Measurements from ENCODE around the gene LRP2BP. TPM values are rescaled to one million over a fixed set of nuclear protein-coding genes. Genes with fewer than 3 reads are reported as not detected.

The LRP2BP gene
- total and polyA plus RNA-seq, 5 experiments from 2014 or later = 0.16 to 1.4 (median 0.24) TPM

DNA sequence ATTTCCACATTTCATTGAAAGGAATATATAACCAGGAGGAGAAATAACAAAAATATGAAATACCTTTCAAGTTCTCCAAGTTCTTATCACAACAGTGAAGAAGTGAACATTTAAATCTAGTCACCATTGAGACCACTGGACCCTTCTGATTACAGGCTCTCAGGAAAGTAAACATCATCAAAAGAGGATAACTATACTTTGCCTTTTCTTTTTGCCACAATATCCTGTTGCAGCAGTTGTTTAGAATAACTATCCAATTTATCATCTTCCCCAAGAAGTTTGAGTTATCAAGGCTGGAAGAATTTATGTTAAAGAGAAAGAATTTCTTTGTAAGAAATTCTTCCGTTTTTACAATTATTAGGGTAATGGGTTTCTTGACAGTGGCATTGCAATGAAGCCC lies 3.6 kb downstream of the LRP2BP start:
- H3K27ac Mint-ChIP-seq = peak overlapping the region in 3 of 10 donors; percentile 0 to 15 (median 0)
- H3K27me3 Mint-ChIP-seq = no peaks in the 10 kb centered on the region
- no peak for ATAC-seq
- DNase-seq = no peak
- H3K36me3 Mint-ChIP-seq = no peaks in the 10 kb centered on the region
- no peak overlapping the region for H3K4me3 Mint-ChIP-seq
- no peaks in the 10 kb centered on the region for H3K9me3 Mint-ChIP-seq
- POLR2A ChIA-PET = no interaction called here
- peaks cover 10 to 23% (median 20%) of the 10 kb centered on the region in 4 donors for H3K4me1 Mint-ChIP-seq

DNA sequence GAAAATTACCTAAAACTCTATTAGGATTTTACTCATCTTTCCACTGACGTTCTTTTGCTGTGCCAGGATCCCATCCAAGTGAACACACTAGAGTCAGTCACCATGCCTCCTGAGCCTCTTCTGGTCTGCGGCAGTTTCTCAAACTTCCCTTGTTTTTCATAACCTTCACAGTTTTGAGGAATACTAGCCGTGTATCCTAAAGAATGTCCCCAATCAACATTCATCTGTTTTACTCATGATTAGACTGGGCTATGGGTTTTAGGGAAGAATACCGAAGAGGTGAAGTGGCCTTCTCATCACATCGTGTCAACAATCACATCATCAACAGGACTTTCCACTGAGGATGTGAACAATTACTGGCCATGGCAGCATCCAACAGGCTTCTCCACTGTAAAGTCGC lies 4.8 kb downstream of the LRP2BP start:
- no peaks in the 10 kb centered on the region for H3K36me3 Mint-ChIP-seq
- DNase-seq (no peak), ATAC-seq (no peak)
- H3K4me1 Mint-ChIP-seq = peaks cover 8 to 18% (median 16%) of the 10 kb centered on the region in 4 donors
- POLR2A ChIA-PET = no interaction called here
- H3K27ac Mint-ChIP-seq = no peak overlapping the region
- peaks cover 0 to 1% (median 0%) of the 10 kb centered on the region in 9 donors for H3K9me3 Mint-ChIP-seq
- H3K27me3 Mint-ChIP-seq = peaks cover 0 to 2% (median under 1%) of the 10 kb centered on the region in 5 donors
- no peak overlapping the region for H3K4me3 Mint-ChIP-seq

GRCh38 chr4:185387957-185388356 lies 7.8 kb downstream of the LRP2BP start:
- H3K36me3 Mint-ChIP-seq = peaks cover 0 to 5% (median 1%) of the 10 kb centered on the region in 3 donors
- H3K27ac Mint-ChIP-seq = no peak overlapping the region
- no peak overlapping the region for H3K4me3 Mint-ChIP-seq
- H3K27me3 Mint-ChIP-seq = peaks cover 4 to 25% (median 7%) of the 10 kb centered on the region in 5 donors
- peaks cover 2 to 14% (median 12%) of the 10 kb centered on the region in 4 donors for H3K4me1 Mint-ChIP-seq
- POLR2A ChIA-PET = interaction anchor here (1.3 kb wide), 1 partner anchor 9 kb away, joined by 4 read pairs; the partner anchor contains the start of gene ANKRD37
- ATAC-seq (no peak), DNase-seq (no peak)
- peaks cover 0 to 5% (median 0%) of the 10 kb centered on the region in 9 donors for H3K9me3 Mint-ChIP-seq

GRCh38 chr4:185384930-185385331 lies 10.8 kb downstream of the LRP2BP start:
- POLR2A ChIA-PET = interaction anchor here (2.9 kb wide), 1 partner anchor 11 kb away, joined by 11 read pairs; the partner anchor contains the start of genes ANKRD37 and LRP2BP
- Mint-ChIP-seq H3K4me3 (peak overlapping the region in 7 of 10 donors; percentile 25 to 48 (median 38)), H3K36me3 (peaks cover 0 to 13% (median 12%) of the 10 kb centered on the region in 3 donors), H3K27ac (peak overlapping the region in 1 of 10 donors; percentile 24), H3K4me1 (peaks cover 2 to 12% (median 11%) of the 10 kb centered on the region in 4 donors), H3K27me3 (peaks cover 4 to 25% (median 7%) of the 10 kb centered on the region in 5 donors), H3K9me3 (peaks cover 0 to 15% (median 13%) of the 10 kb centered on the region in 9 donors)
- ATAC-seq (no peak), DNase-seq (no peak)

- H3K36me3 Mint-ChIP-seq = peaks cover 0 to 13% (median 13%) of the 10 kb centered on the region in 3 donors
- H3K9me3 Mint-ChIP-seq = peaks cover 0 to 15% (median 13%) of the 10 kb centered on the region in 9 donors
- H3K4me3 Mint-ChIP-seq = no peak overlapping the region
- H3K27ac Mint-ChIP-seq = no peak overlapping the region
- ATAC-seq = no peak
- POLR2A ChIA-PET = interaction anchor here (2.9 kb wide), 1 partner anchor 12 kb away, joined by 11 read pairs; the partner anchor contains the start of genes ANKRD37 and LRP2BP
- no peak for DNase-seq
- peaks cover 2 to 12% (median 11%) of the 10 kb centered on the region in 4 donors for H3K4me1 Mint-ChIP-seq
- H3K27me3 Mint-ChIP-seq = peaks cover 4 to 25% (median 7%) of the 10 kb centered on the region in 5 donors
Observed at GRCh38 chr4:185384061-185384460, 11.7 kb downstream of the LRP2BP start.

GRCh38 chr4:185383451-185383850 lies 12.3 kb downstream of the LRP2BP start:
- ATAC-seq (no peak), DNase-seq (no peak)
- POLR2A ChIA-PET = no interaction called here
- Mint-ChIP-seq H3K9me3 (peaks cover 0 to 15% (median 13%) of the 10 kb centered on the region in 9 donors), H3K4me3 (no peak overlapping the region), H3K27ac (no peak overlapping the region), H3K36me3 (peaks cover 0 to 16% (median 13%) of the 10 kb centered on the region in 3 donors), H3K27me3 (peaks cover 4 to 25% (median 7%) of the 10 kb centered on the region in 5 donors), H3K4me1 (peaks cover 2 to 12% (median 11%) of the 10 kb centered on the region in 4 donors)

GRCh38 chr4:185382754-185383153 lies 13.0 kb downstream of the LRP2BP start:
- H3K36me3 Mint-ChIP-seq = peaks cover 0 to 18% (median 13%) of the 10 kb centered on the region in 3 donors
- POLR2A ChIA-PET = no interaction called here

GRCh38 chr4:185381288-185382196 lies 14.2 kb downstream of the LRP2BP start:
- Mint-ChIP-seq H3K27ac (no peak overlapping the region), H3K9me3 (peaks cover 0 to 14% (median 13%) of the 10 kb centered on the region in 9 donors), H3K4me1 (peaks cover 2 to 12% (median 11%) of the 10 kb centered on the region in 4 donors), H3K4me3 (no peak overlapping the region), H3K36me3 (peaks cover 0 to 18% (median 13%) of the 10 kb centered on the region in 3 donors), H3K27me3 (peaks cover 4 to 25% (median 7%) of the 10 kb centered on the region in 5 donors)
- ATAC-seq (no peak), DNase-seq (no peak)
- POLR2A ChIA-PET = no interaction called here

More at GRCh38 chr4:185382754-185383153, 13.0 kb downstream of the LRP2BP start:
- no peak for ATAC-seq
- H3K4me3 Mint-ChIP-seq = no peak overlapping the region
- peaks cover 2 to 12% (median 11%) of the 10 kb centered on the region in 4 donors for H3K4me1 Mint-ChIP-seq
- H3K27me3 Mint-ChIP-seq = peaks cover 4 to 25% (median 7%) of the 10 kb centered on the region in 5 donors
- no peak overlapping the region for H3K27ac Mint-ChIP-seq
- no peak for DNase-seq
- peaks cover 0 to 15% (median 13%) of the 10 kb centered on the region in 9 donors for H3K9me3 Mint-ChIP-seq

DNA sequence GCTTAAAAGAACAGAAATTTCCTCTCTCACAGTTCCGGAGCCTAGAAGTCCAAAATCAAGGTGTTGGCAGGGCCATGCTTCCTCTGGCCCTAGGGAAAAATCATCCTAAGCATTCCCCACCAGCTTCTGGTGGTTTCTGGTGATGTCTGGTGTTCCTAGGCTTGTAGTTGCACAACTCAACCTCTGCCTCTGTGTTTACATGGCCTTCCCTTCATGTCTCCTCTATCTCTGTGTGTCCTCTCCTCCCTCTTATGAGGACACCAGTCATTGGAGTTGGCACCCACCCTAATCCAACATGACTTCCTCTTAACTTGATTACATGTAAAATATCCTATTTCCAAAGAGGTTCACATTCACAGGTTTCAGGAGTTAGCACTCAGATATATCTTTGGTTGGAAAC lies 15.4 kb downstream of the LRP2BP start:
- Mint-ChIP-seq H3K9me3 (peaks cover 0 to 14% (median 13%) of the 10 kb centered on the region in 9 donors), H3K36me3 (peaks cover 0 to 18% (median 13%) of the 10 kb centered on the region in 3 donors), H3K27me3 (peaks cover 0 to 19% (median 6%) of the 10 kb centered on the region in 5 donors), H3K27ac (no peak overlapping the region), H3K4me3 (no peak overlapping the region), H3K4me1 (peaks cover 2 to 11% (median 9%) of the 10 kb centered on the region in 4 donors)
- POLR2A ChIA-PET = interaction anchor here (1.3 kb wide), 1 partner anchor 15 kb away, joined by 7 read pairs; the partner anchor contains the start of gene LRP2BP
- DNase-seq (no peak), ATAC-seq (no peak)

- POLR2A ChIA-PET = interaction anchor here (1.3 kb wide), 1 partner anchor 16 kb away, joined by 7 read pairs; the partner anchor contains the start of gene LRP2BP
- H3K27ac Mint-ChIP-seq = no peak overlapping the region
- peaks cover 0 to 18% (median 13%) of the 10 kb centered on the region in 3 donors for H3K36me3 Mint-ChIP-seq
- ATAC-seq (no peak), DNase-seq (no peak)
- H3K4me3 Mint-ChIP-seq = no peak overlapping the region
- H3K4me1 Mint-ChIP-seq = peaks cover 0 to 4% (median 3%) of the 10 kb centered on the region in 4 donors
- peaks cover 0 to 14% (median 13%) of the 10 kb centered on the region in 9 donors for H3K9me3 Mint-ChIP-seq
- H3K27me3 Mint-ChIP-seq = peaks cover 0 to 12% (median 6%) of the 10 kb centered on the region in 5 donors
Observed at GRCh38 chr4:185379326-185380295, 16.1 kb downstream of the LRP2BP start.

DNA sequence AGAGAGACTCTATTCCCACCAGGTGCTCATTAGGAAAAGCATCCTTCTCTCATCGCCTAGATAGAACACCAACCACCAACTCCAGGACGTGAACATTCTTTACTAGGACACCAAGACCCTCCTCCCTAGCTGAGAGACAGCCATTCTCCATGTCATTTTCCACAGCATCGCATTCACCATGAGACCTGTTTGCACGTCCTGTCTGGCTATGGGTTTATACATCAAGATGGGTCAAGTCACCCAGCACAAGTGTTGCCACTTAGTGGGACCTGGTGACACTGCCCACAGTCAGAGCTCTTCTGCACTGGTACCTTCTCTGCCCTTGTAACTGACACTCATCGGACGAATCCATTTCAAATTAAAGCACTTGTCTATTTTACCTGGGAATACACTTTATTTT lies 17.5 kb downstream of the LRP2BP start:
- peaks cover 0 to 13% (median 13%) of the 10 kb centered on the region in 3 donors for H3K36me3 Mint-ChIP-seq
- no peaks in the 10 kb centered on the region for H3K4me1 Mint-ChIP-seq
- peaks cover 0 to 14% (median 9%) of the 10 kb centered on the region in 9 donors for H3K9me3 Mint-ChIP-seq
- ATAC-seq = no peak
- H3K27me3 Mint-ChIP-seq = no peaks in the 10 kb centered on the region
- H3K4me3 Mint-ChIP-seq = no peak overlapping the region
- POLR2A ChIA-PET = no interaction called here
- DNase-seq = no peak
- no peak overlapping the region for H3K27ac Mint-ChIP-seq

GRCh38 chr4:185374573-185374972 lies 21.2 kb downstream of the LRP2BP start:
- H3K27me3 Mint-ChIP-seq = no peaks in the 10 kb centered on the region
- DNase-seq = no peak
- H3K27ac Mint-ChIP-seq = no peak overlapping the region
- peaks cover 5 to 11% (median 5%) of the 10 kb centered on the region in 3 donors for H3K36me3 Mint-ChIP-seq
- POLR2A ChIA-PET = no interaction called here
- no peak overlapping the region for H3K4me3 Mint-ChIP-seq
- H3K4me1 Mint-ChIP-seq = no peaks in the 10 kb centered on the region
- H3K9me3 Mint-ChIP-seq = no peaks in the 10 kb centered on the region
- no peak for ATAC-seq

Measured in naive thymus-derived CD8-positive, alpha-beta T cell (primary cell).